SK-N-SH treated with all-trans-retinoic acid at 6 μM for 48 hours (cell line): ENCODE measurements around the gene MPC2.

Experiments used
- ATAC-seq: fragments of 200-7000 bp; cut with Tn5 transposase; 3 replicates; pipeline ENCODE4 v1.9.1; 2020; ENCODE audit warnings: mild to moderate bottlenecking, moderate library complexity
- ARNTL ChIP-seq: fragments of 450-650 bp; formaldehyde crosslinking; IDR thresholded peaks from 2 replicates; pipeline ENCODE4 v1.5.0; 2020; ENCODE audit warnings: low read depth, mild to moderate bottlenecking, moderate library complexity, borderline replicate concordance
- BACH2 ChIP-seq: fragments of 250-450 bp; sonication (Bioruptor Pico); IDR thresholded peaks from 2 replicates; pipeline ENCODE4 v1.9.0; 2021; ENCODE audit warnings: mild to moderate bottlenecking, borderline replicate concordance
- CREB5 ChIP-seq: fragments of 250-450 bp; sonication (Bioruptor Pico); IDR thresholded peaks from 2 replicates; pipeline ENCODE4 v1.5.1; 2020; ENCODE audit warnings: low read depth, mild to moderate bottlenecking, moderate library complexity
- CSDC2 ChIP-seq: fragments of 250-450 bp; sonication (Bioruptor Pico); IDR thresholded peaks from 2 replicates; pipeline ENCODE4 v1.5.0; 2020; ENCODE audit warnings: mild to moderate bottlenecking, moderate library complexity
- CSRNP3 ChIP-seq: fragments of 250-450 bp; sonication (Bioruptor Pico); IDR thresholded peaks from 2 replicates; pipeline ENCODE4 v1.5.1; 2021; ENCODE audit warnings: mild to moderate bottlenecking, moderate library complexity
- ESRRG ChIP-seq: fragments of 250-450 bp; sonication (Bioruptor Pico); IDR thresholded peaks from 2 replicates; pipeline ENCODE4 v1.6.1; 2021; ENCODE audit warnings: mild to moderate bottlenecking
- GLIS3 ChIP-seq: fragments of 250-450 bp; sonication (Bioruptor Pico); IDR thresholded peaks from 2 replicates; pipeline ENCODE4 v1.5.0; 2020; ENCODE audit warnings: mild to moderate bottlenecking, moderate library complexity
- ISL1 ChIP-seq: fragments of 250-450 bp; sonication (Bioruptor Pico); IDR thresholded peaks from 2 replicates; pipeline ENCODE4 v2.1.2; 2022; ENCODE audit warnings: mild to moderate bottlenecking, moderate library complexity
- OSR1 ChIP-seq: fragments of 250-450 bp; sonication (Bioruptor Pico); IDR thresholded peaks from 2 replicates; pipeline ENCODE4 v1.8.0; 2022; ENCODE audit warnings: moderate library complexity, mild to moderate bottlenecking, inconsistent platforms
- PATZ1 ChIP-seq: fragments of 250-450 bp; sonication (Bioruptor Pico); IDR thresholded peaks from 2 replicates; pipeline ENCODE4 v1.8.0; 2020; ENCODE audit warnings: mild to moderate bottlenecking, moderate library complexity, borderline replicate concordance
- POU6F1 ChIP-seq: fragments of 250-450 bp; sonication (Bioruptor Pico); IDR thresholded peaks from 2 replicates; pipeline ENCODE4 v1.8.0; 2021; ENCODE audit warnings: low read depth, mild to moderate bottlenecking, moderate library complexity, borderline replicate concordance
- PPARA ChIP-seq: fragments of 250-450 bp; sonication (Bioruptor Pico); IDR thresholded peaks from 2 replicates; pipeline ENCODE4 v1.5.0; 2020; ENCODE audit warnings: mild to moderate bottlenecking, borderline replicate concordance
- RARB ChIP-seq: fragments of 250-450 bp; sonication (Bioruptor Pico); IDR thresholded peaks from 2 replicates; pipeline ENCODE4 v1.8.0; 2021; ENCODE audit warnings: mild to moderate bottlenecking, moderate library complexity
- SNAI2 ChIP-seq: fragments of 250-450 bp; sonication (Bioruptor Pico); IDR thresholded peaks from 2 replicates; pipeline ENCODE4 v1.5.0; 2020; ENCODE audit warnings: mild to moderate bottlenecking, moderate library complexity
- TCF4 ChIP-seq: fragments of 250-450 bp; sonication (Bioruptor Pico); IDR thresholded peaks from 2 replicates; pipeline ENCODE4 v1.8.0; 2021; ENCODE audit warnings: mild to moderate bottlenecking, moderate library complexity, borderline replicate concordance
- TOX ChIP-seq: fragments of 250-450 bp; sonication (Bioruptor Pico); IDR thresholded peaks from 2 replicates; pipeline ENCODE4 v1.8.0; 2021; ENCODE audit warnings: mild to moderate bottlenecking, moderate library complexity, borderline replicate concordance
- TSHZ2 ChIP-seq: fragments of 250-450 bp; sonication (Bioruptor Pico); IDR thresholded peaks from 2 replicates; pipeline ENCODE4 v1.5.0; 2020; ENCODE audit warnings: mild to moderate bottlenecking, moderate library complexity
- ZC3H10 ChIP-seq: fragments of 250-450 bp; sonication (Bioruptor Pico); IDR thresholded peaks from 2 replicates; pipeline ENCODE4 v1.5.1; 2021; ENCODE audit warnings: mild to moderate bottlenecking, moderate library complexity
- ZFP3 ChIP-seq: fragments of 250-450 bp; sonication (Bioruptor Pico); IDR thresholded peaks from 2 replicates; pipeline ENCODE4 v1.5.0; 2020; ENCODE audit warnings: mild to moderate bottlenecking, moderate library complexity
- ZFP30 ChIP-seq: fragments of 450-650 bp; formaldehyde crosslinking; IDR thresholded peaks from 2 replicates; pipeline ENCODE4 v1.5.0; 2022; ENCODE audit warnings: mild to moderate bottlenecking, moderate library complexity
- ZNF565 ChIP-seq: fragments of 450-650 bp; formaldehyde crosslinking; conservative IDR thresholded peaks from 2 replicates; pipeline ENCODE4 v1.5.0; 2020; ENCODE audit warnings: low read depth, mild to moderate bottlenecking, moderate library complexity
- ZNF70 ChIP-seq: fragments of 450-650 bp; formaldehyde crosslinking; IDR thresholded peaks from 2 replicates; pipeline ENCODE4 v1.5.0; 2020; ENCODE audit warnings: mild to moderate bottlenecking, moderate library complexity

MPC2 gene

GRCh38 chr1:167879508-167879907 lies 57.4 kb downstream of the MPC2 start:
- no peak for ATAC-seq
- TF ChIP-seq ZC3H10 (CRISPR knock-in tag), result no peak
- no peak for TF ChIP-seq CSDC2
- TF ChIP-seq SNAI2 (CRISPR knock-in tag), result no peak
- no peak for TF ChIP-seq PPARA (CRISPR knock-in tag)
- no peak for TF ChIP-seq ZFP3 (CRISPR knock-in tag)
- TF ChIP-seq GLIS3 (CRISPR knock-in tag), result no peak
- TF ChIP-seq ESRRG (CRISPR knock-in tag), result no peak
- no peak for TF ChIP-seq ZFP30
- TF ChIP-seq BACH2 (CRISPR knock-in tag), result no peak
- no peak for TF ChIP-seq ZNF565 (CRISPR knock-in tag)
- TF ChIP-seq POU6F1, result no peak
- TF ChIP-seq ISL1 (CRISPR knock-in tag), result no peak
- no peak for TF ChIP-seq OSR1 (CRISPR knock-in tag)
- TF ChIP-seq TOX, result no peak
- no peak for TF ChIP-seq TSHZ2 (CRISPR knock-in tag)

GRCh38 chr1:167878372-167879160 lies 58.3 kb downstream of the MPC2 start:
- no peak for ATAC-seq
- no peak for TF ChIP-seq TCF4 (CRISPR knock-in tag)
- TF ChIP-seq CREB5 (CRISPR knock-in tag), result no peak
- no peak for TF ChIP-seq POU6F1
- no peak for TF ChIP-seq CSRNP3 (CRISPR knock-in tag)
- no peak for TF ChIP-seq ARNTL (CRISPR knock-in tag)
- TF ChIP-seq TOX, result no peak

- ATAC-seq, result no peak
- TF ChIP-seq OSR1 (CRISPR knock-in tag) (no peak), ZNF565 (CRISPR knock-in tag) (no peak), CREB5 (CRISPR knock-in tag) (no peak), SNAI2 (CRISPR knock-in tag) (no peak), PATZ1 (CRISPR knock-in tag) (no peak), CSDC2 (no peak), ZNF70 (CRISPR knock-in tag) (no peak), RARB (CRISPR knock-in tag) (no peak), PPARA (CRISPR knock-in tag) (no peak), GLIS3 (CRISPR knock-in tag) (no peak), BACH2 (CRISPR knock-in tag) (no peak), CSRNP3 (CRISPR knock-in tag) (no peak), ISL1 (CRISPR knock-in tag) (no peak)
Measured at GRCh38 chr1:167876597-167877175, 60.2 kb downstream of the MPC2 start.
